BLaER1 (cell line): ENCODE data around the gene UTS2R.
"Not testable (repeated sequence)": the region's sequence is repeated elsewhere in the genome, so short reads cannot be mapped to it uniquely, and the experiment has no call there.

Experiments used
- H3K27ac ChIP-seq: shearing (Covaris generic); formaldehyde crosslinking; 2 replicates; pipeline ENCODE4 v1.8.1; 2022
- H3K27me3 ChIP-seq: shearing (Covaris generic); formaldehyde crosslinking; 2 replicates; pipeline ENCODE4 v1.8.1; 2022
- H3K36me3 ChIP-seq: shearing (Covaris generic); formaldehyde crosslinking; 2 replicates; pipeline ENCODE4 v1.8.1; 2022
- H3K4me1 ChIP-seq: shearing (Covaris generic); formaldehyde crosslinking; 2 replicates; pipeline ENCODE4 v1.8.1; 2022
- H3K4me2 ChIP-seq: shearing (Covaris generic); formaldehyde crosslinking; 2 replicates; pipeline ENCODE4 v1.8.1; 2022
- H3K4me3 ChIP-seq: shearing (Covaris generic); formaldehyde crosslinking; 2 replicates; pipeline ENCODE4 v1.8.1; 2022
- H3K9ac ChIP-seq: shearing (Covaris generic); formaldehyde crosslinking; 2 replicates; pipeline ENCODE4 v1.8.1; 2022
- H3K9me3 ChIP-seq: shearing (Covaris generic); formaldehyde crosslinking; 2 replicates; pipeline ENCODE4 v1.8.1; 2022
- H4K20me1 ChIP-seq: shearing (Covaris generic); formaldehyde crosslinking; 2 replicates; pipeline ENCODE4 v1.8.1; 2022
- Cebpa-rat ChIP-seq: shearing (Covaris generic); IDR thresholded peaks from 2 replicates; pipeline ENCODE4 v1.8.1; 2022

UTS2R gene

GRCh38 chr17:82366749-82367148 lies 4.8 kb upstream of the UTS2R start:
- H3K27ac ChIP-seq, result no peak overlapping the region
- TF ChIP-seq Cebpa-rat, result no peak
- H3K9me3 ChIP-seq, result no peaks in the 10 kb centered on the region
- no peaks in the 10 kb centered on the region for H3K36me3 ChIP-seq
- H3K4me2 ChIP-seq, result no peak overlapping the region
- peaks cover 12% of the 10 kb centered on the region for H4K20me1 ChIP-seq
- H3K4me3 ChIP-seq, result no peak overlapping the region
- H3K9ac ChIP-seq, result no peak overlapping the region
- H3K4me1 ChIP-seq, result peaks cover 23% of the 10 kb centered on the region
- peaks cover 28% of the 10 kb centered on the region for H3K27me3 ChIP-seq

- no peak overlapping the region for H3K4me3 ChIP-seq
These were observed 3.6 kb upstream of the UTS2R start for GRCh38 chr17:82367724-82368524.

GRCh38 chr17:82369211-82369610 lies 2.4 kb upstream of the UTS2R start:
- Histone ChIP-seq H4K20me1 (peaks cover 23% of the 10 kb centered on the region), H3K4me2 (no peak overlapping the region), H3K27ac (no peak overlapping the region), H3K36me3 (no peaks in the 10 kb centered on the region), H3K9me3 (no peaks in the 10 kb centered on the region), H3K9ac (no peak overlapping the region), H3K4me1 (peaks cover 46% of the 10 kb centered on the region), H3K27me3 (peaks cover 51% of the 10 kb centered on the region), H3K4me3 (no peak overlapping the region)
- TF ChIP-seq Cebpa-rat, result no peak

More at GRCh38 chr17:82367724-82368524, 3.6 kb upstream of the UTS2R start:
- Histone ChIP-seq H4K20me1 (peaks cover 23% of the 10 kb centered on the region), H3K27ac (no peak overlapping the region), H3K9me3 (no peaks in the 10 kb centered on the region), H3K9ac (no peak overlapping the region), H3K36me3 (no peaks in the 10 kb centered on the region), H3K4me2 (no peak overlapping the region), H3K27me3 (peaks cover 39% of the 10 kb centered on the region), H3K4me1 (peaks cover 34% of the 10 kb centered on the region)
- TF ChIP-seq Cebpa-rat, result no peak

GRCh38 chr17:82370471-82371332 lies 863 bp upstream of the UTS2R start:
- H3K9me3 ChIP-seq, result no peaks in the 10 kb centered on the region
- H3K27ac ChIP-seq, result 0 out of 2 replicates have a peak overlapping the region, but pooled peaks have one; percentile 36
- H4K20me1 ChIP-seq, result peaks cover 23% of the 10 kb centered on the region
- no peaks in the 10 kb centered on the region for H3K36me3 ChIP-seq
- H3K9ac ChIP-seq, result no peak overlapping the region
- H3K4me2 ChIP-seq, result peak overlapping the region; percentile 80
- peak overlapping the region; percentile 54 for H3K4me3 ChIP-seq
- TF ChIP-seq Cebpa-rat, result no peak
- H3K27me3 ChIP-seq, result peaks cover 62% of the 10 kb centered on the region
- H3K4me1 ChIP-seq, result peaks cover 52% of the 10 kb centered on the region

- H3K27ac ChIP-seq, result no peak overlapping the region
- no peak overlapping the region for H3K4me3 ChIP-seq
- no peaks in the 10 kb centered on the region for H3K9me3 ChIP-seq
- no peaks in the 10 kb centered on the region for H3K36me3 ChIP-seq
- H3K4me1 ChIP-seq, result peaks cover 52% of the 10 kb centered on the region
- no peak for TF ChIP-seq Cebpa-rat
- H4K20me1 ChIP-seq, result peaks cover 23% of the 10 kb centered on the region
- peak overlapping the region; percentile 40 for H3K4me2 ChIP-seq
- H3K27me3 ChIP-seq, result peaks cover 65% of the 10 kb centered on the region
- H3K9ac ChIP-seq, result no peak overlapping the region
These were observed 895 bp downstream of the UTS2R start for GRCh38 chr17:82372249-82373071.

- peaks cover 71% of the 10 kb centered on the region for H3K27me3 ChIP-seq
- peaks cover 52% of the 10 kb centered on the region for H3K4me1 ChIP-seq
- H3K9me3 ChIP-seq, H3K27ac ChIP-seq, H3K9ac ChIP-seq, H3K36me3 ChIP-seq, H3K4me3 ChIP-seq: not testable (repeated sequence)
- H4K20me1 ChIP-seq, result peaks cover 23% of the 10 kb centered on the region
- H3K4me2 ChIP-seq, result peak overlapping the region; percentile 40
These were observed 1.5 kb downstream of the UTS2R start for GRCh38 chr17:82373072-82373452.

GRCh38 chr17:82373731-82374625 lies 2.4 kb downstream of the UTS2R start:
- Histone ChIP-seq H3K27me3 (peaks cover 80% of the 10 kb centered on the region), H3K9me3 (no peaks in the 10 kb centered on the region), H4K20me1 (peaks cover 23% of the 10 kb centered on the region), H3K27ac (no peak overlapping the region), H3K4me1 (peaks cover 52% of the 10 kb centered on the region), H3K36me3 (no peaks in the 10 kb centered on the region), H3K4me2 (peak overlapping the region; percentile 43), H3K9ac (no peak overlapping the region), H3K4me3 (no peak overlapping the region)
- no peak for TF ChIP-seq Cebpa-rat

- Histone ChIP-seq H3K27me3 (peaks cover 73% of the 10 kb centered on the region), H3K9me3 (no peaks in the 10 kb centered on the region), H3K4me3 (no peak overlapping the region), H4K20me1 (peaks cover 23% of the 10 kb centered on the region), H3K4me1 (peaks cover 50% of the 10 kb centered on the region), H3K4me2 (no peak overlapping the region), H3K36me3 (no peaks in the 10 kb centered on the region), H3K27ac (no peak overlapping the region), H3K9ac (no peak overlapping the region)
- no peak for TF ChIP-seq Cebpa-rat
These were observed 3.2 kb downstream of the UTS2R start for GRCh38 chr17:82374626-82375331.
